T47D (cell line): ENCODE measurements around the gene GPC3.
A peak's percentile ranks its signal among the peaks of the same experiment; 100 is the strongest.
"Not testable (repeated sequence)": the region's sequence is repeated elsewhere in the genome, so short reads cannot be mapped to it uniquely, and the experiment has no call there.

ENCODE experiments used
- DNase-seq, 2 experiments: peaks; one replicate each; pipeline versions ENCODE4 v3.0.0 to v3.0.0-alpha.2; 2011 to 2012; ENCODE audit warnings: low read depth in 1 of 2, low spot score in 1 of 2
- JUND ChIP-seq: IDR thresholded peaks from 2 replicates; pipeline ENCODE4 v1.6.1; 2012; ENCODE audit warnings: low read depth
- in situ Hi-C: cut with HindIII; loops from 2 replicates; pipeline ENCODE4 v1.10.0; 2016; ENCODE audit warnings: low sequenced_read_pairs, low pct_unique_long_range_greater_than_20kb

The GPC3 gene

GRCh38 chrX:133985164-133985966, at the start of gene GPC3:
Gene GPC3, minus strand, starts transcription at chrX:133985594.
- TF ChIP-seq JUND, result no peak
- peak; percentile 28 to 34 for DNase-seq
- in situ Hi-C loops, result no loop called here

- no peak for TF ChIP-seq JUND
- in situ Hi-C loops, result no loop called here
- DNase-seq, result no peak
Measured at GRCh38 chrX:134032441-134032840, 47.0 kb upstream of the GPC3 start.

- in situ Hi-C loops, result no loop called here
- TF ChIP-seq JUND, result no peak
- peak; percentile 1 to 69 for DNase-seq
Measured at GRCh38 chrX:134026565-134027311, 41.3 kb upstream of the GPC3 start.

GRCh38 chrX:134025986-134026545, 40.7 kb upstream of the GPC3 start:
- TF ChIP-seq JUND, result no peak
- DNase-seq, result no peak
- in situ Hi-C loops, result no loop called here

- no peak for DNase-seq
- in situ Hi-C loops, result no loop called here
- TF ChIP-seq JUND, result no peak
Measured at GRCh38 chrX:134024686-134025377, 39.4 kb upstream of the GPC3 start.

GRCh38 chrX:134023851-134024281, 38.5 kb upstream of the GPC3 start:
- no peak for TF ChIP-seq JUND
- DNase-seq, result no peak
- in situ Hi-C loops, result no loop called here

- no peak for TF ChIP-seq JUND
- peak in 1 of 2 experiments; percentile 7 for DNase-seq
- in situ Hi-C loops, result no loop called here
Measured at GRCh38 chrX:134020910-134021309, 35.5 kb upstream of the GPC3 start.

- TF ChIP-seq JUND, result no peak
- in situ Hi-C loops, result no loop called here
- DNase-seq, result no peak
Measured at GRCh38 chrX:134019567-134020206, 34.3 kb upstream of the GPC3 start.

- in situ Hi-C loops, DNase-seq: not testable (repeated sequence)
Measured at GRCh38 chrX:134016309-134016708, 30.9 kb upstream of the GPC3 start.

- DNase-seq, in situ Hi-C loops: not testable (repeated sequence)
Measured at GRCh38 chrX:134015510-134015909, 30.1 kb upstream of the GPC3 start.

- in situ Hi-C loops, result no loop called here
- no peak for TF ChIP-seq JUND
- DNase-seq, result no peak
Measured at GRCh38 chrX:134013524-134013923, 28.1 kb upstream of the GPC3 start.

GRCh38 chrX:134013092-134013497, 27.7 kb upstream of the GPC3 start:
- in situ Hi-C loops, result no loop called here
- TF ChIP-seq JUND, result no peak
- DNase-seq, result no peak

- no peak for TF ChIP-seq JUND
- in situ Hi-C loops, result no loop called here
- no peak for DNase-seq
Measured at GRCh38 chrX:134010690-134011089, 25.3 kb upstream of the GPC3 start.
